OCI-LY7 (cell line): ENCODE results near the gene TXNDC15. TPM values are rescaled to one million over a fixed set of nuclear protein-coding genes. Genes with fewer than 3 reads are reported as not detected.

Source experiments
- BruUV-seq: library from RNA; stranded (reverse); fragments of 400-500 nt; replicated peaks from 2 replicates; lab custom pipeline; 2021; lab: Mats Ljungman, UMichigan
- CTCF ChIA-PET: fragments of 300-600 bp; sonication (Branson Sonifier 250); formaldehyde crosslinking; loops from one replicate; lab custom pipeline; 2022; ENCODE audit warnings: antibody characterized with exemption; ENCODE audit not compliant: unreplicated experiment; lab: Charles Lee
- POLR2A ChIA-PET: fragments of 300-600 bp; sonication (Branson Sonifier 250); formaldehyde crosslinking; loops from one replicate; lab custom pipeline; 2022; ENCODE audit warnings: antibody characterized with exemption; lab: Charles Lee
- DNase-seq: peaks from one replicate; pipeline ENCODE4 v3.0.0-alpha.2; 2015; ENCODE audit warnings: low spot score
- H2AFZ ChIP-seq: fragments of 200-600 bp; sonication (generic), shearing (Covaris generic); 2 replicates; pipeline ENCODE4 v1.6.1; 2014; ENCODE audit warnings: mild to moderate bottlenecking, antibody characterized with exemption, low read length, moderate library complexity
- H3K27ac ChIP-seq: fragments of 200-600 bp; sonication (generic); 2 replicates; pipeline ENCODE4 v1.5.1; 2014; ENCODE audit warnings: mixed run types, low read depth, mild to moderate bottlenecking, moderate library complexity, low read length, inconsistent platforms; ENCODE audit not compliant: poor library complexity, severe bottlenecking
- H3K36me3 ChIP-seq: fragments of 200-600 bp; sonication (generic); 2 replicates; pipeline ENCODE4 v1.6.1; 2014; ENCODE audit warnings: mild to moderate bottlenecking, antibody characterized with exemption, low read length, moderate library complexity, mixed read lengths; ENCODE audit not compliant: insufficient read depth
- H3K4me1 ChIP-seq: fragments of 200-600 bp; sonication (generic); 2 replicates; pipeline ENCODE4 v1.5.1; 2014; ENCODE audit warnings: mild to moderate bottlenecking, low read length; ENCODE audit not compliant: insufficient read depth, poor library complexity, severe bottlenecking
- H3K4me2 ChIP-seq: fragments of 200-600 bp; sonication (generic); 2 replicates; pipeline ENCODE4 v1.6.1; 2014; ENCODE audit warnings: mild to moderate bottlenecking, low read length
- H3K4me3 ChIP-seq: fragments of 200-600 bp; sonication (generic); 2 replicates; pipeline ENCODE4 v1.5.1; 2014; ENCODE audit warnings: mild to moderate bottlenecking, low read depth, low read length; ENCODE audit not compliant: poor library complexity, severe bottlenecking
- H3K79me2 ChIP-seq: fragments of 200-600 bp; sonication (generic); 2 replicates; pipeline ENCODE4 v1.6.1; 2016; ENCODE audit warnings: low read depth, mild to moderate bottlenecking, low read length, moderate library complexity, mixed read lengths; ENCODE audit not compliant: insufficient read depth
- H3K9me2 ChIP-seq: fragments of 200-600 bp; sonication (generic); 2 replicates; pipeline ENCODE4 v1.6.1; 2016; ENCODE audit warnings: mild to moderate bottlenecking, low read length, mixed read lengths; ENCODE audit not compliant: insufficient read depth
- H3K9me3 ChIP-seq: fragments of 200-600 bp; sonication (generic); 2 replicates; pipeline ENCODE4 v1.6.1; 2014; ENCODE audit warnings: mild to moderate bottlenecking, mixed run types, low read length, mixed read lengths
- H4K20me1 ChIP-seq: fragments of 200-600 bp; sonication (generic); 2 replicates; pipeline ENCODE4 v1.6.1; 2014; ENCODE audit warnings: mild to moderate bottlenecking, antibody characterized with exemption, low read length, moderate library complexity, mixed read lengths; ENCODE audit not compliant: insufficient read depth
- EZH2phosphoT487 ChIP-seq: fragments of 200-600 bp; sonication (generic); IDR thresholded peaks from 2 replicates; pipeline ENCODE4 v1.6.1; 2018; ENCODE audit warnings: low read depth, borderline replicate concordance, mild to moderate bottlenecking, mixed run types, antibody characterized with exemption, low read length, moderate library complexity, mixed read lengths
- intact Hi-C: fragments of 100-400 bp; cut with micrococcal nuclease; formaldehyde crosslinking; loops from one replicate; pipeline ENCODE4 v1.10.0; 2022; ENCODE audit not compliant: unreplicated experiment
- total RNA-seq, 2 experiments: library from RNA; depleted of rRNA in 1 of 2; stranded (reverse); fragments of >200 nt in 1 of 2; shearing (Covaris generic) in 1 of 2; gene quantifications; 2 replicates each; pipeline ENCODE4 v1.2.3, GENCODE V29; 2014 to 2022
- TF ChIP-seq, protein P1 (sequence below): fragments of 200-600 bp; sonication (generic); conservative IDR thresholded peaks from 2 replicates; pipeline ENCODE4 v1.5.1; 2014; ENCODE audit warnings: mild to moderate bottlenecking, antibody characterized with exemption, low read length, moderate library complexity, mixed read lengths

Gene TXNDC15
- total RNA-seq, 2 experiments from 2014 or later, result 20.6 to 31.1 TPM

- no peak for TF ChIP-seq EZH2phosphoT487
- TF ChIP-seq, protein P1, sequence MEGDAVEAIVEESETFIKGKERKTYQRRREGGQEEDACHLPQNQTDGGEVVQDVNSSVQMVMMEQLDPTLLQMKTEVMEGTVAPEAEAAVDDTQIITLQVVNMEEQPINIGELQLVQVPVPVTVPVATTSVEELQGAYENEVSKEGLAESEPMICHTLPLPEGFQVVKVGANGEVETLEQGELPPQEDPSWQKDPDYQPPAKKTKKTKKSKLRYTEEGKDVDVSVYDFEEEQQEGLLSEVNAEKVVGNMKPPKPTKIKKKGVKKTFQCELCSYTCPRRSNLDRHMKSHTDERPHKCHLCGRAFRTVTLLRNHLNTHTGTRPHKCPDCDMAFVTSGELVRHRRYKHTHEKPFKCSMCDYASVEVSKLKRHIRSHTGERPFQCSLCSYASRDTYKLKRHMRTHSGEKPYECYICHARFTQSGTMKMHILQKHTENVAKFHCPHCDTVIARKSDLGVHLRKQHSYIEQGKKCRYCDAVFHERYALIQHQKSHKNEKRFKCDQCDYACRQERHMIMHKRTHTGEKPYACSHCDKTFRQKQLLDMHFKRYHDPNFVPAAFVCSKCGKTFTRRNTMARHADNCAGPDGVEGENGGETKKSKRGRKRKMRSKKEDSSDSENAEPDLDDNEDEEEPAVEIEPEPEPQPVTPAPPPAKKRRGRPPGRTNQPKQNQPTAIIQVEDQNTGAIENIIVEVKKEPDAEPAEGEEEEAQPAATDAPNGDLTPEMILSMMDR, result no peak
- ChIA-PET CTCF (no interaction called here), POLR2A (no interaction called here)
- H3K36me3 ChIP-seq, result peaks cover 46% of the 10 kb centered on the region; the same call in 1 of the 2 replicates
- H3K9me3 ChIP-seq, result no peaks in the 10 kb centered on the region
- intact Hi-C loops, result no loop called here
- H3K4me2 ChIP-seq, result no peak overlapping the region
- no peaks in the 10 kb centered on the region for H3K4me1 ChIP-seq
- DNase-seq, result no peak
- no peaks in the 10 kb centered on the region for H4K20me1 ChIP-seq
- no peaks in the 10 kb centered on the region for H3K9me2 ChIP-seq
- H2AFZ ChIP-seq, result no peak overlapping the region
- no TSS peak for BruUV-seq
- no peak overlapping the region for H3K4me3 ChIP-seq
- no peak overlapping the region for H3K27ac ChIP-seq
- H3K79me2 ChIP-seq, result no peaks in the 10 kb centered on the region
Measured at GRCh38 chr5:134935711-134936602, 61.8 kb downstream of the TXNDC15 start.

DNA sequence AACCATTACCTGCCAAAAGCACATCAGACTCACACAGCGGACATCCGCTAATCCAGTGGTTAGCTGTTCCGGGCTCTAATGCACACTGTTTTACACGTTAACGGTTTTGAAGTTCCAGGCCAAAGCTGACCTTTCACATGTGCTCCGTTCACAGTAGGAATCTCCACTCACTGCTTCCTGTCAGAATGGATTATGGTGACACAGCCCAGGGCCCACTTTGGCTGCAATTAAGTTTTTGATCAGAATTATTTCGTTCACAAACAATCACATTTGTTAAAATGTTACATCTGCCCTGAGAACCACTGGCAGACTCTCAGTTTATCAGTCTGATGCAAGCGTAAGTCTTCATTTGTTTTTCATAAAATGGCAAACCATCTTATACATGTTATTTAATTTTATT lies 63.4 kb downstream of the TXNDC15 start:
- Histone ChIP-seq H3K4me2 (no peak overlapping the region), H3K79me2 (no peaks in the 10 kb centered on the region), H3K9me2 (no peaks in the 10 kb centered on the region), H3K4me1 (no peaks in the 10 kb centered on the region), H3K9me3 (no peaks in the 10 kb centered on the region), H4K20me1 (no peaks in the 10 kb centered on the region), H3K27ac (no peak overlapping the region), H3K4me3 (no peak overlapping the region), H3K36me3 (peaks cover 34% of the 10 kb centered on the region; the same call in 1 of the 2 replicates), H2AFZ (no peak overlapping the region)
- ChIA-PET CTCF (no interaction called here), POLR2A (interaction anchor here (0.7 kb wide), 1 partner anchor 388 kb away, joined by 3 read pairs; no protein-coding TSS in a partner anchor)
- BruUV-seq, result no TSS peak
- TF ChIP-seq, protein P1, result no peak
- no peak for TF ChIP-seq EZH2phosphoT487
- intact Hi-C loops, result no loop called here
- no peak for DNase-seq

DNA sequence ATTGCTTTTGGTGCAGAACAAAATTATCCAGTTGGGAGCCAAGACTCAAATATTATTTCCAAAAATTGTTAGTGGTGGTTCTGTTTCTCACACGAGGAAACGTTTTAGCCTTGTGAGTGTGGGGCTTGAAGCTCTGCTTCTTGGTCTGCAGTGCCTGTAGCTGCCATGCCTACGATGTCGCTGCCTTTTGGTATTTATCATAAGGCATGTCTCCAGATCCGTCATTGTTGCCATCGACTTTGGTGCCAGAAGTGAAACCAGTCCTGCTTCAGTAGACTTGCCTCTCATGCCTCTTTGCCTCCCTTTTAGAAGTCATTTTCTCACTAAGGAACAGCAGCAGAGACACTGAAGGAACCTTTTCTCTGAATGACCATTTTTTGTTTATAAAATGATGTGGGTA lies 63.9 kb downstream of the TXNDC15 start:
- no peak overlapping the region for H3K4me2 ChIP-seq
- H3K27ac ChIP-seq, result no peak overlapping the region
- no peaks in the 10 kb centered on the region for H3K4me1 ChIP-seq
- H4K20me1 ChIP-seq, result no peaks in the 10 kb centered on the region
- H3K9me2 ChIP-seq, result no peaks in the 10 kb centered on the region
- ChIA-PET POLR2A (interaction anchor here (0.6 kb wide), 1 partner anchor 10 kb away, joined by 3 read pairs; no protein-coding TSS in a partner anchor), CTCF (no interaction called here)
- DNase-seq, result no peak
- TF ChIP-seq EZH2phosphoT487, result no peak
- TF ChIP-seq, protein P1, result no peak
- H3K9me3 ChIP-seq, result no peaks in the 10 kb centered on the region
- no TSS peak for BruUV-seq
- no peak overlapping the region for H2AFZ ChIP-seq
- intact Hi-C loops, result no loop called here
- no peaks in the 10 kb centered on the region for H3K79me2 ChIP-seq
- H3K36me3 ChIP-seq, result peaks cover 29% of the 10 kb centered on the region; the same call in 1 of the 2 replicates
- H3K4me3 ChIP-seq, result no peak overlapping the region
